AG09319 (cell line): ENCODE results near the gene LIFR.

ENCODE experiments used
- DNase-seq: peaks from one replicate; pipeline ENCODE4 v3.0.0-alpha.2; 2010; ENCODE audit warnings: low read depth; ENCODE audit errors: extremely low read depth
- CTCF ChIP-seq: IDR thresholded peaks from 2 replicates; pipeline ENCODE4 v1.5.1; 2011; ENCODE audit warnings: low read depth, mild to moderate bottlenecking, inconsistent platforms, low read length, moderate library complexity

Gene LIFR

GRCh38 chr5:38455796-38456330, 100.6 kb downstream of the LIFR start:
- TF ChIP-seq CTCF = no peak
- no peak for DNase-seq

GRCh38 chr5:38453921-38454320, 102.5 kb downstream of the LIFR start:
- DNase-seq = no peak
- TF ChIP-seq CTCF = no peak

GRCh38 chr5:38453506-38453905, 102.9 kb downstream of the LIFR start:
- no peak for DNase-seq
- no peak for TF ChIP-seq CTCF

GRCh38 chr5:38452201-38452600, 104.2 kb downstream of the LIFR start:
- no peak for TF ChIP-seq CTCF
- no peak for DNase-seq

GRCh38 chr5:38451074-38451725, 105.2 kb downstream of the LIFR start:
- DNase-seq = no peak
- TF ChIP-seq CTCF = no peak

GRCh38 chr5:38450627-38451026, 105.8 kb downstream of the LIFR start:
- DNase-seq = no peak
- no peak for TF ChIP-seq CTCF

GRCh38 chr5:38448568-38449350, 107.7 kb downstream of the LIFR start:
- no peak for DNase-seq
- TF ChIP-seq CTCF = no peak
